NCI-H748 (cell line): ENCODE measurements around the gene GZF1.

Source experiments
- DNase-seq: peaks from one replicate; lab custom pipeline; 2025; ENCODE audit not compliant: unreplicated experiment; lab: John Stamatoyannopoulos, UW

GZF1 gene

GRCh38 chr20:23368316-23369071 lies 6.5 kb downstream of the GZF1 start:
- no peak for DNase-seq

GRCh38 chr20:23369072-23369823 lies 7.3 kb downstream of the GZF1 start:
- DNase-seq = no peak

GRCh38 chr20:23370274-23370673 lies 8.3 kb downstream of the GZF1 start:
- DNase-seq = no peak

GRCh38 chr20:23370873-23371272 lies 8.9 kb downstream of the GZF1 start:
- no peak for DNase-seq

GRCh38 chr20:23371496-23371895 lies 9.5 kb downstream of the GZF1 start:
- DNase-seq = no peak

- no peak for DNase-seq
Measured at GRCh38 chr20:23374441-23374840, 12.5 kb downstream of the GZF1 start.

- DNase-seq = no peak
Measured at GRCh38 chr20:23375827-23376226, 13.8 kb downstream of the GZF1 start.

GRCh38 chr20:23379772-23380171 lies 17.8 kb downstream of the GZF1 start:
- no peak for DNase-seq

GRCh38 chr20:23381876-23382275 lies 19.9 kb downstream of the GZF1 start:
- no peak for DNase-seq

GRCh38 chr20:23386304-23387117 lies 24.5 kb downstream of the GZF1 start:
- no peak for DNase-seq

- DNase-seq = no peak
Measured at GRCh38 chr20:23387118-23387443, 25.1 kb downstream of the GZF1 start.

GRCh38 chr20:23390091-23390774 lies 28.3 kb downstream of the GZF1 start:
- DNase-seq = no peak

GRCh38 chr20:23391707-23392310 lies 29.8 kb downstream of the GZF1 start:
- DNase-seq = no peak

- no peak for DNase-seq
Measured at GRCh38 chr20:23393996-23394775, 32.2 kb downstream of the GZF1 start.

GRCh38 chr20:23396950-23397627 lies 35.1 kb downstream of the GZF1 start:
- DNase-seq = no peak

GRCh38 chr20:23397961-23398360 lies 36.0 kb downstream of the GZF1 start:
- no peak for DNase-seq

- no peak for DNase-seq
Measured at GRCh38 chr20:23399568-23400241, 37.7 kb downstream of the GZF1 start.

- DNase-seq = no peak
Measured at GRCh38 chr20:23401051-23401450, 39.1 kb downstream of the GZF1 start.

GRCh38 chr20:23403751-23404150 lies 41.8 kb downstream of the GZF1 start:
- no peak for DNase-seq
